Loucy (cell line): ENCODE measurements around the gene SINHCAF.

Experiments used
- H2AFZ ChIP-seq: fragments of 200-600 bp; sonication (generic); 2 replicates; pipeline ENCODE4 v1.6.0; 2016; ENCODE audit warnings: antibody characterized with exemption, mild to moderate bottlenecking, low read length, moderate library complexity
- H3F3A ChIP-seq: fragments of 200-600 bp; 2 replicates; pipeline ENCODE4 v1.6.0; 2016; ENCODE audit warnings: antibody characterized with exemption, low read depth, mild to moderate bottlenecking
- H3K27me3 ChIP-seq: fragments of 200-600 bp; sonication (generic); 2 replicates; pipeline ENCODE4 v1.6.1; 2014; ENCODE audit warnings: low read length, mild to moderate bottlenecking; ENCODE audit not compliant: insufficient read depth, poor library complexity, severe bottlenecking
- H3K36me3 ChIP-seq: fragments of 200-600 bp; sonication (generic); 2 replicates; pipeline ENCODE4 v1.6.1; 2016; ENCODE audit warnings: low read length; ENCODE audit not compliant: insufficient read depth
- H3K4me1 ChIP-seq: fragments of 200-600 bp; sonication (generic); 2 replicates; pipeline ENCODE4 v1.5.1; 2014; ENCODE audit warnings: low read length, mild to moderate bottlenecking; ENCODE audit not compliant: insufficient read depth, poor library complexity, severe bottlenecking
- H3K4me2 ChIP-seq: fragments of 200-600 bp; sonication (generic); 2 replicates; pipeline ENCODE4 v1.6.0; 2014; ENCODE audit warnings: antibody characterized with exemption, low read length, low read depth, mild to moderate bottlenecking; ENCODE audit not compliant: poor library complexity, severe bottlenecking
- H3K4me3 ChIP-seq: fragments of 200-600 bp; sonication (generic); 2 replicates; pipeline ENCODE4 v1.5.1; 2014; ENCODE audit warnings: low read length, mild to moderate bottlenecking, mixed read lengths; ENCODE audit not compliant: poor library complexity, severe bottlenecking
- H3K79me2 ChIP-seq: fragments of 200-600 bp; sonication (generic); 2 replicates; pipeline ENCODE4 v1.6.1; 2014; ENCODE audit warnings: low read length; ENCODE audit not compliant: insufficient read depth
- H3K9ac ChIP-seq: fragments of 200-600 bp; sonication (generic); 2 replicates; pipeline ENCODE4 v1.6.0; 2014; ENCODE audit warnings: mild to moderate bottlenecking, low read depth, low read length, moderate library complexity; ENCODE audit not compliant: poor library complexity, severe bottlenecking
- H3K9me2 ChIP-seq: fragments of 200-600 bp; sonication (generic); replicated peaks from 2 replicates; pipeline ENCODE4 v1.6.1; 2016; ENCODE audit warnings: low read depth, low read length, mixed read lengths
- H3K9me3 ChIP-seq: fragments of 200-600 bp; sonication (generic); 2 replicates; pipeline ENCODE4 v1.6.1; 2014; ENCODE audit warnings: mild to moderate bottlenecking, antibody characterized with exemption, low read length, low read depth; ENCODE audit not compliant: insufficient read depth
- H4K20me1 ChIP-seq: fragments of 200-600 bp; sonication (generic); 2 replicates; pipeline ENCODE4 v1.6.0; 2014; ENCODE audit warnings: antibody characterized with exemption, low read length, mild to moderate bottlenecking; ENCODE audit not compliant: insufficient read depth, poor library complexity, severe bottlenecking
- EZH2phosphoT487 ChIP-seq: fragments of 200-600 bp; IDR thresholded peaks from 2 replicates; pipeline ENCODE4 v1.6.1; 2018; ENCODE audit warnings: antibody characterized with exemption, mild to moderate bottlenecking, moderate library complexity, borderline replicate concordance
- TF ChIP-seq, protein P1 (sequence below): fragments of 200-600 bp; sonication (generic); conservative IDR thresholded peaks from 2 replicates; pipeline ENCODE4 v1.5.1; 2014; ENCODE audit warnings: mild to moderate bottlenecking, antibody characterized with exemption, low read length

Gene SINHCAF

DNA sequence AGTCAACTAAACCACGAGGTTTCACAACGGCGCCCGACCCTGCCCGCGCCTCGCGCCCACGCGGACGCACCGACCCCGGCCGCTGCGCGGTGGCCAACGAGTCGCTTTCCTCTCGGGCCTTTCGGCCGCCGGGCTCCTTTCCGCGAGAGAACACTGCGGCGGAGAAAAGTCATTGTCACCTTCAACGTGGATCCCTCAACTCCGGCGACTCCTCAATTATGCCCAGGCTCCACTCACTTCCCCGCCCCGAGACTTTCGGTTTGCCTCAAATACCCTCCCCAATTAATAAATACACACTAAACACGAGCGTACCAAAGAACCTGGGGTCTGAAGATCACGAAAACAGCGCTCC lies 450 bp downstream of the SINHCAF start:
- peaks cover 10% of the 10 kb centered on the region for H3K27me3 ChIP-seq
- peak overlapping the region; percentile 97 for H3K4me3 ChIP-seq
- peak overlapping the region; percentile 82 for H3K4me2 ChIP-seq
- no peaks in the 10 kb centered on the region for H3K36me3 ChIP-seq
- H3K9me2 ChIP-seq: no peaks in the 10 kb centered on the region
- no peak for TF ChIP-seq EZH2phosphoT487
- TF ChIP-seq, protein P1, sequence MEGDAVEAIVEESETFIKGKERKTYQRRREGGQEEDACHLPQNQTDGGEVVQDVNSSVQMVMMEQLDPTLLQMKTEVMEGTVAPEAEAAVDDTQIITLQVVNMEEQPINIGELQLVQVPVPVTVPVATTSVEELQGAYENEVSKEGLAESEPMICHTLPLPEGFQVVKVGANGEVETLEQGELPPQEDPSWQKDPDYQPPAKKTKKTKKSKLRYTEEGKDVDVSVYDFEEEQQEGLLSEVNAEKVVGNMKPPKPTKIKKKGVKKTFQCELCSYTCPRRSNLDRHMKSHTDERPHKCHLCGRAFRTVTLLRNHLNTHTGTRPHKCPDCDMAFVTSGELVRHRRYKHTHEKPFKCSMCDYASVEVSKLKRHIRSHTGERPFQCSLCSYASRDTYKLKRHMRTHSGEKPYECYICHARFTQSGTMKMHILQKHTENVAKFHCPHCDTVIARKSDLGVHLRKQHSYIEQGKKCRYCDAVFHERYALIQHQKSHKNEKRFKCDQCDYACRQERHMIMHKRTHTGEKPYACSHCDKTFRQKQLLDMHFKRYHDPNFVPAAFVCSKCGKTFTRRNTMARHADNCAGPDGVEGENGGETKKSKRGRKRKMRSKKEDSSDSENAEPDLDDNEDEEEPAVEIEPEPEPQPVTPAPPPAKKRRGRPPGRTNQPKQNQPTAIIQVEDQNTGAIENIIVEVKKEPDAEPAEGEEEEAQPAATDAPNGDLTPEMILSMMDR: no peak
- peaks cover 32% of the 10 kb centered on the region for H4K20me1 ChIP-seq
- peak overlapping the region; percentile 98 for H3K9ac ChIP-seq
- peaks cover 32% of the 10 kb centered on the region for H3K4me1 ChIP-seq
- peaks cover 54% of the 10 kb centered on the region for H3K79me2 ChIP-seq
- no peaks in the 10 kb centered on the region for H3K9me3 ChIP-seq
- H3F3A ChIP-seq: no peaks in the 10 kb centered on the region
- peak overlapping the region; percentile 78 for H2AFZ ChIP-seq

DNA sequence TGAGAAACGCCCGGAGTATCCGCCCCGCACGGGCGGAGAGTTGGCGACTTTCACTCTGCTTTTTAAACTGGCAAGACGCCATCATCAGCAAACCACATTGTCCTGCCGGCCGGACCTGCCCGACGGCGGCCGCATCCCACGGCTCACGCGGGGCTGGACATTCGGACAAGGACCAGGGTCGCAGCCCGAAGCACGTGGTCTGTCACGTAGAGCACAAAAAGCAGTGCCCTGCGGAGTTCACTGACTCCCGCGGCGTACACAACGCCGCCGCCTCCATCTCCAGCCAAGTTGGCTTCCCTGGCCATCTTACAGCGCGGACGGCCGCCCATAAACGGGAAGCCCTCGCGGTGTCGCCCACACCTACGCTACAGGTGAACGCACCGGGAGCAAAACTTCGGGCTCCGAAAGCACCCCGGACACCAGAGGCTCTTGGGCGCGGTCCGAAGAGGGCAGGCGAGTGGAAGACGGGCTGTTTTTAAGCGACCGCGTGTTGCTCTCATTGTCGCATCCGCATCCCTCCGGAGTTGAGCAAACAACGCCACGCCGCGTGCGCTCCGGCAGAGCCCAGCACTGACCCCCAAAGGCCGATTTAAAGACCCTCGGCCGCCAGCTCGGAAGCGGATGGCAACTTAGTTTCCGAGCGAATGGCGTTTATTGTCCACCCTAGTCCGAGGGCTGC lies 966 bp downstream of the SINHCAF start:
- Histone ChIP-seq H3K4me1 (peaks cover 37% of the 10 kb centered on the region), H4K20me1 (peaks cover 37% of the 10 kb centered on the region), H3K9ac (peak overlapping the region; percentile 98), H3K79me2 (peaks cover 59% of the 10 kb centered on the region), H3K27me3 (peaks cover 10% of the 10 kb centered on the region), H3K9me3 (no peaks in the 10 kb centered on the region), H3K4me2 (peak overlapping the region; percentile 82), H3K4me3 (peak overlapping the region; percentile 97), H2AFZ (peak overlapping the region; percentile 78), H3F3A (no peaks in the 10 kb centered on the region), H3K9me2 (no peaks in the 10 kb centered on the region), H3K36me3 (no peaks in the 10 kb centered on the region)
- no peak for TF ChIP-seq EZH2phosphoT487
- TF ChIP-seq, protein P1: no peak

DNA sequence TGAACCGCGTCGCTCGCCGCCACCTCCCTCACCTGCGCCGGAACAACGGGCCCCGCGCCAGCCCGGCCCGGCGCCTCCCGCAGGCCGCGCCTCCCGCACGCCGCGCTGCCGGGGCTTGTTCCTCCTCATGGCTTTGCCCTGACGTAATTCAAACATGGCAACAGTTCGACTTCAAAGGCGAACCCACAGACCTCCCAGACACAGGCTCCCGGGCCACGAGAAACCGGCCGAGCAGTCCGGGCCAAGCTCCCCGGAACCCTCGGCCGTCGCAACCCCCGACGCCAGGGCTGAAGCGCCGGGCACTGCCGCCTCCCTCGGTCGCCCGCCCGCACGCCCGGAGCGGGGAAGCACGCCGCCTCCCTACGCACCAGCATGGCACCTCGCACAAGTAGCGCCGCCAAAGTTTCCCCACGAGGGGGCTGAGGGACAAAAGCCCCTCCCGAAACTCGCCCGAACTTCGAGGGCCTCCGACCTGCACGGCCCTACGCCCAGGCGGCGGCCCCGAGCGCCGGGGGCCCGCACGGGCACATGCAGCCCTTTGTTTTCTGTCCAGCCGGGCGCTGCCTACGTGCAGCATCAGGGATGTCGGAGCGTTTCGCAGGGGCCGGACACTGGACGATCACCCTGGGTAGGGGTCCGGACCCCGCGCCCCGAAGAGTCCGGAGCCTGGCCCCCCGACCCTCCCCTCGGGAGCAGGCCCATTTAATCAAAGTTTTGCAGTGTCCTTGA lies 1.7 kb downstream of the SINHCAF start:
- peaks cover 66% of the 10 kb centered on the region for H3K79me2 ChIP-seq
- H3K36me3 ChIP-seq: no peaks in the 10 kb centered on the region
- peak overlapping the region; percentile 82 for H3K4me2 ChIP-seq
- no peaks in the 10 kb centered on the region for H3K9me3 ChIP-seq
- H3F3A ChIP-seq: no peaks in the 10 kb centered on the region
- peaks cover 44% of the 10 kb centered on the region for H3K4me1 ChIP-seq
- peaks cover 44% of the 10 kb centered on the region for H4K20me1 ChIP-seq
- TF ChIP-seq, protein P1: no peak
- no peak for TF ChIP-seq EZH2phosphoT487
- peak overlapping the region; percentile 97 for H3K4me3 ChIP-seq
- H3K27me3 ChIP-seq: peaks cover 10% of the 10 kb centered on the region
- H3K9ac ChIP-seq: peak overlapping the region; percentile 98
- no peaks in the 10 kb centered on the region for H3K9me2 ChIP-seq
- H2AFZ ChIP-seq: peak overlapping the region; percentile 78; the same call in 1 of the 2 replicates
